ENCODE data around the gene MYH11. TPM values are rescaled to one million over a fixed set of nuclear protein-coding genes. Genes with fewer than 3 reads are reported as not detected.
A peak's percentile ranks its signal among the peaks of the same experiment; 100 is the strongest.

MYH11 gene
- total and polyA plus RNA-seq, 2 donors (not counting 1 experiment from before 2014, with no cell fraction given): 1.3 to 14.5 TPM

DNA sequence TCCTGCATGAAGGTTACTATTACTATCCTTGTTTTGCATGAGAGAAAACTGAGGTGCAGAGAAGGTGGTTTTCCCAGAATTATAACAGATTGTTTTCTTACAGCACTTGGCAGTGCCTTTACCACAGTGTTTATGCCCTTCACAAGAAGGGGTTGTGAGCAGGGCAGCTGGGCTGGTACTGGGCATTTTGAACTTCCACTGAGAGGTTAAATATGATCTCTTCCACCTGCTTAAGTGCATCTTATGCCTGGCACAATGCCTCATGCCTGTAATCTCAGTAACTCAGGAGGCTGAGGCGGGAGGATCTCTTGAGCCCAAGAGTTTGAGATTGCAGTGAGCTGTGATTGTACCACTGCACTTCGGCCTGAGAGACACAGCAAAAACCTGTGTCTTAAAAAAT, 170.5 kb downstream of the MYH11 start:
- TF ChIP-seq CTCF (conservative IDR thresholded peaks at IDR 0.05 in 1 of 2, IDR thresholded peaks at IDR 0.05 in 1 of 2; ENCODE audit: low read depth in 1 of 2, low read length in 2 of 2) (no peak), EZH2 (IDR thresholded peaks at IDR 0.05; ENCODE audit: low read length, missing control alignments) (no peak)
- DNase-seq (ENCODE audit: low read depth in 2 of 2): no peak
- Histone ChIP-seq H3K9ac (ENCODE audit: insufficient read depth, low read length) (no peak overlapping the region), H3K4me3 (replicated peaks in 1 of 4; ENCODE audit: control extremely low read depth in 1 of 4, insufficient read depth in 1 of 4, low read depth in 3 of 4, low read length in 4 of 4) (no peak overlapping the region), H3K4me1 (ENCODE audit: control insufficient read depth, extremely low read depth, insufficient read depth, low read length) (no peaks in the 10 kb centered on the region), H2AFZ (ENCODE audit: low read length) (no peak overlapping the region), H3K4me2 (ENCODE audit: extremely low read depth, insufficient read depth, low read length) (no peak overlapping the region), H3K9me3 (ENCODE audit: control insufficient read depth, insufficient read depth, low read depth, low read length) (no peaks in the 10 kb centered on the region), H4K20me1 (ENCODE audit: control insufficient read depth, extremely low read depth, insufficient read depth, low read length) (no peaks in the 10 kb centered on the region), H3K79me2 (ENCODE audit: control insufficient read depth, insufficient read depth, low read length) (no peaks in the 10 kb centered on the region), H3K36me3 (ENCODE audit: control insufficient read depth, insufficient read depth, low read length) (peaks cover 9% of the 10 kb centered on the region), H3K27ac (ENCODE audit: insufficient read depth, low read length) (no peak overlapping the region), H3K27me3 (ENCODE audit: control insufficient read depth, insufficient read depth, low read length) (no peaks in the 10 kb centered on the region)

GRCh38 chr16:15682105-15682570, 174.7 kb downstream of the MYH11 start:
- Histone ChIP-seq H3K79me2 (ENCODE audit: control insufficient read depth, insufficient read depth, low read length) (no peaks in the 10 kb centered on the region), H3K27ac (ENCODE audit: insufficient read depth, low read length) (peak overlapping the region; percentile 24), H3K9ac (ENCODE audit: insufficient read depth, low read length) (no peak overlapping the region), H3K36me3 (ENCODE audit: control insufficient read depth, insufficient read depth, low read length) (peaks cover 13% of the 10 kb centered on the region), H4K20me1 (ENCODE audit: control insufficient read depth, extremely low read depth, insufficient read depth, low read length) (no peaks in the 10 kb centered on the region), H3K4me2 (ENCODE audit: extremely low read depth, insufficient read depth, low read length) (no peak overlapping the region), H3K9me3 (ENCODE audit: control insufficient read depth, insufficient read depth, low read depth, low read length) (no peaks in the 10 kb centered on the region), H3K4me1 (ENCODE audit: control insufficient read depth, extremely low read depth, insufficient read depth, low read length) (no peaks in the 10 kb centered on the region), H3K27me3 (ENCODE audit: control insufficient read depth, insufficient read depth, low read length) (no peaks in the 10 kb centered on the region), H2AFZ (ENCODE audit: low read length) (peak overlapping the region; percentile 7), H3K4me3 (replicated peaks in 1 of 4; ENCODE audit: control extremely low read depth in 1 of 4, insufficient read depth in 1 of 4, low read depth in 3 of 4, low read length in 4 of 4) (no peak overlapping the region)
- TF ChIP-seq EZH2 (IDR thresholded peaks at IDR 0.05; ENCODE audit: low read length, missing control alignments): no peak
- TF ChIP-seq CTCF (conservative IDR thresholded peaks at IDR 0.05 in 1 of 2, IDR thresholded peaks at IDR 0.05 in 1 of 2; ENCODE audit: low read depth in 1 of 2, low read length in 2 of 2): peak; percentile 60 to 69
- DNase-seq (ENCODE audit: low read depth in 2 of 2): peak; percentile 68 to 84

DNA sequence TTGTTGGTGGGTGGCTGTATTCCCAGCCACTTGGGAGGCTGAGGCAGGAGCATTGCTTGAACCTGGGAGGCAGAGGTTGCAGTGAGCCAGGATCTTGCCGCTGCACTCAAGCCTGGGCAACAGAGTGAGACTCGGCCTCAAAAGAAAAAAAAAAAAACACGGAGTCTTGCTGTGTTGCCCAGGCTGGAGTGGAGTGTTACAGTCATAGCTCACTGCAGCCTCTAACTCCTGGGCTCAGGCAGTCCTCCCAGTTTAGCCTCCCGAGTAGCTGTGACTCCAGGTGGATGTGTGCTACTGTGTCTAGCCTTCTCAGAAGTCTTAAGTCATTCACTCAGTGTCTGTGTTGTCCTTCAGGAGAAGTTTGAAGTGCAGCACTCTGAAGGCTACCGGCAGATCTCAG, 179.4 kb downstream of the MYH11 start:
- DNase-seq (ENCODE audit: low read depth in 2 of 2): no peak
- Histone ChIP-seq H4K20me1 (ENCODE audit: control insufficient read depth, extremely low read depth, insufficient read depth, low read length) (no peaks in the 10 kb centered on the region), H3K27ac (ENCODE audit: insufficient read depth, low read length) (no peak overlapping the region), H3K4me3 (replicated peaks in 1 of 4; ENCODE audit: control extremely low read depth in 1 of 4, insufficient read depth in 1 of 4, low read depth in 3 of 4, low read length in 4 of 4) (no peak overlapping the region), H3K9ac (ENCODE audit: insufficient read depth, low read length) (no peak overlapping the region), H3K36me3 (ENCODE audit: control insufficient read depth, insufficient read depth, low read length) (peaks cover 10% of the 10 kb centered on the region), H3K27me3 (ENCODE audit: control insufficient read depth, insufficient read depth, low read length) (no peaks in the 10 kb centered on the region), H2AFZ (ENCODE audit: low read length) (no peak overlapping the region), H3K4me2 (ENCODE audit: extremely low read depth, insufficient read depth, low read length) (no peak overlapping the region), H3K4me1 (ENCODE audit: control insufficient read depth, extremely low read depth, insufficient read depth, low read length) (peaks cover 7% of the 10 kb centered on the region), H3K79me2 (ENCODE audit: control insufficient read depth, insufficient read depth, low read length) (peaks cover 9% of the 10 kb centered on the region), H3K9me3 (ENCODE audit: control insufficient read depth, insufficient read depth, low read depth, low read length) (no peaks in the 10 kb centered on the region)
- TF ChIP-seq CTCF (conservative IDR thresholded peaks at IDR 0.05 in 1 of 2, IDR thresholded peaks at IDR 0.05 in 1 of 2; ENCODE audit: low read depth in 1 of 2, low read length in 2 of 2) (no peak), EZH2 (IDR thresholded peaks at IDR 0.05; ENCODE audit: low read length, missing control alignments) (no peak)

Measured in fibroblast of lung (primary cell).